Measurements from ENCODE around the gene TMEM150C. TPM values are rescaled to one million over a fixed set of nuclear protein-coding genes. Genes with fewer than 3 reads are reported as not detected.
"Not testable (repeated sequence)": the region's sequence is repeated elsewhere in the genome, so short reads cannot be mapped to it uniquely, and the experiment has no call there.

TMEM150C gene
- total RNA-seq, 2 experiments from 2014 or later, result not detected

DNA sequence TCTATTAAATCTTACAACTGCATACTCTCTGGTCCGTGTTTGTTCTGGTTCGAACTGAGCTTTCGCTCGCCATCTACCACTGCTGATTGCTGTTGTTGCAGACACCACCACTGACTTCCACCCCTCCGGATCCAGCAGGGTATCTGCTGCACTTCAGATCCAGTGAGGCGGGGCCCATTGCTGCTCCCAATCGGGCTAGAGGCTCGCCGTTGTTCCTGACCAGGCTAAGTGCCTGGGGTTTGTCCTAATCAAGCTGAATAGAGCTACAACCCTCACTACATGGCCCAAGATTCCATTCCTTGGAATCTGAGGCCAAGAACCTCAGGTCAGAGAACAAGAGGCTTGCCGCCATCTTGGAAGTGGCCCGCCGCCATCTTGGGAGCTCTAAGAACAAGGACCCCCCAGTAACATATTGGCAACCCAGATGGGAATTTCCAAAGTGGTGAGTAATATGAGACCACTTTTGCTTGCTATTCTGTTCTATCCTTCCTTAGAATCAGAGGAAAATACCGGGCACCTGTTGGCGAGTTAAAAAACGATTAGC is 88.1 kb downstream of the TMEM150C start:
- Mint-ChIP-seq H3K9me3 (no peaks in the 10 kb centered on the region), H3K27ac (no peak overlapping the region), H3K36me3 (ENCODE audit: low read depth) (peaks cover 7% of the 10 kb centered on the region), H3K4me3 (no peak overlapping the region), H3K27me3 (no peaks in the 10 kb centered on the region), H3K4me1 (ENCODE audit: low read depth) (no peaks in the 10 kb centered on the region)
- intact Hi-C loops (cut with micrococcal nuclease), result no loop called here
- DNase-seq (no peak), ATAC-seq (no peak)
- ChIA-PET POLR2A (interaction anchor here (1.4 kb wide), 1 partner anchor 16 kb away, joined by 3 read pairs; no protein-coding TSS in a partner anchor), CTCF (no interaction called here)
- TF ChIP-seq, protein P1, sequence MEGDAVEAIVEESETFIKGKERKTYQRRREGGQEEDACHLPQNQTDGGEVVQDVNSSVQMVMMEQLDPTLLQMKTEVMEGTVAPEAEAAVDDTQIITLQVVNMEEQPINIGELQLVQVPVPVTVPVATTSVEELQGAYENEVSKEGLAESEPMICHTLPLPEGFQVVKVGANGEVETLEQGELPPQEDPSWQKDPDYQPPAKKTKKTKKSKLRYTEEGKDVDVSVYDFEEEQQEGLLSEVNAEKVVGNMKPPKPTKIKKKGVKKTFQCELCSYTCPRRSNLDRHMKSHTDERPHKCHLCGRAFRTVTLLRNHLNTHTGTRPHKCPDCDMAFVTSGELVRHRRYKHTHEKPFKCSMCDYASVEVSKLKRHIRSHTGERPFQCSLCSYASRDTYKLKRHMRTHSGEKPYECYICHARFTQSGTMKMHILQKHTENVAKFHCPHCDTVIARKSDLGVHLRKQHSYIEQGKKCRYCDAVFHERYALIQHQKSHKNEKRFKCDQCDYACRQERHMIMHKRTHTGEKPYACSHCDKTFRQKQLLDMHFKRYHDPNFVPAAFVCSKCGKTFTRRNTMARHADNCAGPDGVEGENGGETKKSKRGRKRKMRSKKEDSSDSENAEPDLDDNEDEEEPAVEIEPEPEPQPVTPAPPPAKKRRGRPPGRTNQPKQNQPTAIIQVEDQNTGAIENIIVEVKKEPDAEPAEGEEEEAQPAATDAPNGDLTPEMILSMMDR (IDR thresholded peaks at IDR 0.05), result no peak

- H3K27ac Mint-ChIP-seq; DNase-seq; H3K4me3 Mint-ChIP-seq; CTCF ChIA-PET; intact Hi-C loops (cut with micrococcal nuclease); ATAC-seq; H3K9me3 Mint-ChIP-seq; H3K4me1 Mint-ChIP-seq (ENCODE audit: low read depth); H3K27me3 Mint-ChIP-seq: not testable (repeated sequence)
- H3K36me3 Mint-ChIP-seq (ENCODE audit: low read depth), result peaks cover 11% of the 10 kb centered on the region
- POLR2A ChIA-PET, result interaction anchor here (1.4 kb wide), 1 partner anchor 16 kb away, joined by 3 read pairs; no protein-coding TSS in a partner anchor
Observed at GRCh38 chr4:82473080-82473479, 88.7 kb downstream of the TMEM150C start.

DNA sequence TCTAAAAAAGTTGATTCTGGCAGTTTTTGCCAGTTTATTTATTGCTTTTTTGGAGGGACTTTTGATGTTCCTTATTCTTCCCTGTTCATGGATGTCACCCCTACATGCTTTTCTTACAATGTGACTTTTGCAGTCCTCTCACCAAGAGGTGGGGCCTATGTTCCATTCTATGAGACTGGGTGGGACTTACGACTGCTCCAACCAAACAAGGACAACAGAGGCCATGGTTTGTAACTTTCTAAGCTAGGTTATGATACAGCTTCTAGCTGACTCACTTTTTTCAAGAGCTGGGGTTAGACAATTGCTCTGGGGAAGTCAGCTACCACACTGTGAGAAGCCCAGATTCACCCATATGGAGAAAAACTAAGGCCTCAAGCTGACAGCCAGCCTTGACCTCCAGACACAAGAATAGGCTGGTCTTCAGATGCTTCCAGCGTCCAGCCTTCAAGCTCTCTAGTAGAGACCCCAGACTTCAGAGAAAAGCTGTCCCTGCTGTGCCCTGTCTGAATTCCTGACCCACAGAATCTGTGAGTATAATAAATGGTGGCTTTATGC is 91.9 kb downstream of the TMEM150C start:
- Mint-ChIP-seq H3K27ac (no peak overlapping the region), H3K36me3 (ENCODE audit: low read depth) (peaks cover 21% of the 10 kb centered on the region), H3K4me3 (no peak overlapping the region), H3K27me3 (no peaks in the 10 kb centered on the region), H3K9me3 (no peaks in the 10 kb centered on the region), H3K4me1 (ENCODE audit: low read depth) (no peaks in the 10 kb centered on the region)
- ChIA-PET POLR2A (no interaction called here), CTCF (interaction anchor here (1.2 to 2.9 kb wide), 3 partner anchors 8 to 269 kb away, joined by 3 to 13 read pairs (median 6); no protein-coding TSS in a partner anchor)
- TF ChIP-seq, protein P1 (IDR thresholded peaks at IDR 0.05), result no peak
- DNase-seq (no peak), ATAC-seq (peak; percentile 45)
- intact Hi-C loops (cut with micrococcal nuclease), result no loop called here

DNA sequence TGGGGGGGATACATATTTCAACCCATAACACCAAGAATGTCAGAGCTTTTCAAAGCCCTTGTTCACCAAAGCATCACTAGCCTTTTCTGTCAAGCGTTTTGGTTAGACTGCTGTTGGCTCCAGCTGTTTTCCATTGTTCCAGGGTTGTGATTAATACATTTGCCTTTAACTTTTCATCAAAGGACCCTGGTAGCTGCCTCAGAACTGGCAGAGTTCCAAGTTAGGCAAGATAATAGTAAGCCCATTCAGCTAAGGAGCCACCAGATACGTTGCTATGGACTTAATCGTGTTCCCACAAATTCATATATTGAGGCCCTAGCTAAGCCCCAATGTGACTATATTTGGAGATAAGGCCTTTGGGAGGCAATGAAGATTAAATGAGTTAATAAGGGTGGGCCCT is 94.3 kb downstream of the TMEM150C start:
- intact Hi-C loops (cut with micrococcal nuclease), result no loop called here
- Mint-ChIP-seq H3K27me3 (no peaks in the 10 kb centered on the region), H3K36me3 (ENCODE audit: low read depth) (peaks cover 17% of the 10 kb centered on the region), H3K4me1 (ENCODE audit: low read depth) (no peaks in the 10 kb centered on the region), H3K9me3 (no peaks in the 10 kb centered on the region), H3K4me3 (no peak overlapping the region), H3K27ac (no peak overlapping the region)
- DNase-seq (no peak), ATAC-seq (no peak)
- POLR2A ChIA-PET, result interaction anchor here (1.0 kb wide), 1 partner anchor 20 kb away, joined by 3 read pairs; no protein-coding TSS in a partner anchor
- TF ChIP-seq, protein P1 (IDR thresholded peaks at IDR 0.05), result no peak
- CTCF ChIA-PET, result interaction anchor here (1.2 kb wide), 1 partner anchor 272 kb away, joined by 5 read pairs; no protein-coding TSS in a partner anchor

DNA sequence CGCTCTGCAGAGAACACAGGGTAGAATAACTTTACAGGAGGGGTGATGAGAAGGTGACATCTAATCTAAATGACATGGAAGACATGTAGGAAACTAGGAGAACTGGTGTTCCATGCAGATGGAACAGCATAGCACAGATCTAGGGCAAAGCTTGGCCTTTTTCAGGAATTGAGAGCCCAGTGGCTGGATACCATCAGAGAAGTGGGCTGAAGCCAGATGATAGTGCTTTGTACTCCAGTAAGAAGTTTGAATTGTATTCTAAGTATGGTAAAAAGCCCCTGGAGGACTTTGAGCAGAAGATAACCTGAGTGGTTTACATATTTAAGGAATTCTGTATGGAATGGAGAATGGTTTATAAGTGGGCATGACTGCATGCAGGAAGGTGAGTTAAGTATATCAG is 98.6 kb downstream of the TMEM150C start:
- intact Hi-C loops (cut with micrococcal nuclease), result loop anchor here (5.0 kb wide), 1 partner anchor 274 kb away; no protein-coding TSS in a partner anchor
- CTCF ChIA-PET, result interaction anchor here (1.7 to 7.1 kb wide), 2 partner anchors 12 to 276 kb away, joined by 7 to 56 read pairs; no protein-coding TSS in a partner anchor
- Mint-ChIP-seq H3K4me1 (ENCODE audit: low read depth) (peaks cover 7% of the 10 kb centered on the region), H3K27me3 (no peaks in the 10 kb centered on the region), H3K4me3 (no peak overlapping the region), H3K27ac (no peak overlapping the region), H3K36me3 (ENCODE audit: low read depth) (peaks cover 28% of the 10 kb centered on the region), H3K9me3 (no peaks in the 10 kb centered on the region)
- DNase-seq (no peak), ATAC-seq (no peak)
- POLR2A ChIA-PET, result no interaction called here
- TF ChIP-seq, protein P1 (IDR thresholded peaks at IDR 0.05), result no peak

Data from activated CD8-positive, alpha-beta T cell treated with anti-CD3 and anti-CD28 coated beads for 36 hours (primary cell).